A549 (cell line): ENCODE results near the gene GPATCH1.

ENCODE experiments used
- CEBPB ChIP-seq, 2 experiments: fragments of >200 bp in 1 of 2; sonication (Bioruptor Twin) in 1 of 2; formaldehyde crosslinking in 1 of 2; IDR thresholded peaks; 2 replicates each; pipeline ENCODE4 v1.6.1; 2012 to 2016
- CTCF ChIP-seq: fragments of >200 bp; sonication (Bioruptor Twin); formaldehyde crosslinking; IDR thresholded peaks from 3 replicates; pipeline ENCODE4 v1.5.1; 2016
- ELK1 ChIP-seq: fragments of 150-350 bp; IDR thresholded peaks from 2 replicates; pipeline ENCODE4 v1.6.1; 2014; ENCODE audit warnings: low read depth, mild to moderate bottlenecking, low read length
- HDAC2 ChIP-seq: fragments of 200-600 bp; sonication (generic); IDR thresholded peaks from 2 replicates; pipeline ENCODE4 v1.6.1; 2016
- HOXB13 ChIP-seq: fragments of 250-450 bp; sonication (Bioruptor Pico); IDR thresholded peaks from 2 replicates; pipeline ENCODE4 v1.5.0; 2020; ENCODE audit warnings: low read depth, mild to moderate bottlenecking, moderate library complexity
- MAFK ChIP-seq: fragments of 450-650 bp; IDR thresholded peaks from 2 replicates; pipeline ENCODE4 v1.6.1; 2014; ENCODE audit not compliant: partially characterized antibody
- NFE2L2 ChIP-seq: fragments of 150-350 bp; conservative IDR thresholded peaks from 2 replicates; pipeline ENCODE4 v1.6.1; 2014; ENCODE audit warnings: low read length
- PHF8 ChIP-seq: fragments of 200-600 bp; sonication (generic); IDR thresholded peaks from 2 replicates; pipeline ENCODE4 v1.6.1; 2016; ENCODE audit warnings: low read depth, mild to moderate bottlenecking, antibody characterized with exemption, moderate library complexity, borderline replicate concordance
- POLR2A ChIP-seq: IDR thresholded peaks from 2 replicates; pipeline ENCODE4 v1.6.1; 2012; ENCODE audit warnings: mild to moderate bottlenecking, low read length
- RAD21 ChIP-seq, 2 experiments: fragments of >200 bp in 1 of 2; sonication (Bioruptor Twin) in 1 of 2; formaldehyde crosslinking in 1 of 2; IDR thresholded peaks in 1 of 2; conservative IDR thresholded peaks in 1 of 2; 2 replicates in 1 of 2; 3 replicates in 1 of 2; pipeline ENCODE4 v1.6.1; 2012 to 2018; ENCODE audit warnings: inconsistent platforms in 1 of 2
- RCOR1 ChIP-seq: fragments of 150-350 bp; IDR thresholded peaks from 2 replicates; pipeline ENCODE4 v1.6.1; 2014; ENCODE audit warnings: antibody characterized with exemption, low read length, low read depth
- SMC3 ChIP-seq: fragments of >200 bp; sonication (Bioruptor Twin); formaldehyde crosslinking; IDR thresholded peaks from 3 replicates; pipeline ENCODE4 v1.6.1; 2018; ENCODE audit warnings: inconsistent platforms
- ZFP36 ChIP-seq: fragments of 450-650 bp; IDR thresholded peaks from 2 replicates; pipeline ENCODE4 v1.6.1; 2014; ENCODE audit warnings: borderline replicate concordance; ENCODE audit not compliant: partially characterized antibody

- TF ChIP-seq CTCF (no peak), PHF8 (peak; percentile 29; the same call in 1 of the 2 replicates), NFE2L2 (no peak), ZFP36 (no peak), CEBPB (IDR thresholded peaks at IDR 0.05) (no peak), HOXB13 (CRISPR knock-in tag) (no peak), MAFK (no peak), SMC3 (no peak; the same call in 2 of the 3 replicates), POLR2A (no peak), HDAC2 (no peak), RAD21 (conservative IDR thresholded peaks at IDR 0.05 in 1 of 2, IDR thresholded peaks at IDR 0.05 in 1 of 2) (0 out of 5 replicates have a peak, but pooled peaks of 1 of the 2 experiments have one; percentile 4), RCOR1 (no peak), ELK1 (no peak)
These were observed 17.1 kb upstream of the GPATCH1 start for GRCh38 chr19:33063753-33064457.
